NCI-H187 treated with DMSO at 0.1 percent for 48 hours (cell line): Measurements from ENCODE around the gene TSGA10IP.

ENCODE experiments used
- DNase-seq: peaks from one replicate; lab custom pipeline; 2025; lab: John Stamatoyannopoulos, UW

The TSGA10IP gene

DNA sequence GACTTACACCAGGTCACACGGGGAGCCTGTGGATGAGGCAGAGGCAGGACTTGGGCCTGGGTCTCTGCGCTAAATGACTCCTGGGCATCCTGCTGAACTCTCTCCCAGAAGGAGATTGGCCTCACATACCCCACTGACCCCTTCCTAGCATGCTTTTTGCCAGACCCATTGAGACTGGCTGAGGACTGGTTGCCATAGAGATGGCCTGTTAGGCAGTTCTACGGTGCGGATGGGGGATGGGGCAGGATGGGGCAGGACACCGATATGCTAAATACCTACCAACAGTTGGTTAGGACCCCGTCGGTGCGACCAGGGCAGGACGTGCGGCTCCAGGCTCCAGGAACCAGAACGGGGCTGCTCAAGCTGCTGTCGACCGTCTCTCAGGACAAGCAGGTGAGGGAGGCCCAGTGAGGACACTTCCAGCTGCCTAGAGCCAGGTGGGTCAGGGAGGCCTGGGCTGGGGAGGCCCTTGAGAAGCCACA lies at the start of gene TSGA10IP:
Gene TSGA10IP, plus strand, starts transcription at position 51 of the 482 bp plus-strand sequence. Its CDS starts 196 bp downstream, at position 247.
- DNase-seq: no peak

GRCh38 chr11:65895482-65895981 lies 49.7 kb upstream of the TSGA10IP start:
- no peak for DNase-seq

GRCh38 chr11:65896034-65896999 lies 49.0 kb upstream of the TSGA10IP start:
- DNase-seq: no peak

DNA sequence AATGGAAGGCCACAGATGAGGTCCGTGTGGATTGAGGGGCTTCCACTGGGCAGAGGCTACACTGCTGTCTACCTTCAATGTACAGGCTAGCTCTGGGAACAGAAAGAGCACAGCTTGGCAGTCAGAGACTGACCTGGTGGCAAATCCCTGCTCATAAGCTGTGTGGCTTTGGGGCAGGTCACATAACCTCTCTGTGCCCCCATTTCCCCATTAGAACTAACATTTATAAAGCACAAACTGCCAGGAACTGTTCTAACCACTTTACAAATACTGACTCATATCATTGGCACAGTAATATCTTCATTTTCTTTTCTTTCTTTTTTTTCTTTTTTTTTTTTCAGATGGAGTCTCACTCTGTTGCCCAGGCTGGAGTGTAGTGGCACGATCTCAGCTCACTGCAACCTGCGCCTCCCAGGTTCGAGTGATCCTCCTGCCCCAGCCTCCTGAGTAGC lies 48.2 kb upstream of the TSGA10IP start:
- DNase-seq: no peak

GRCh38 chr11:65898656-65899355 lies 46.5 kb upstream of the TSGA10IP start:
- DNase-seq: no peak

DNA sequence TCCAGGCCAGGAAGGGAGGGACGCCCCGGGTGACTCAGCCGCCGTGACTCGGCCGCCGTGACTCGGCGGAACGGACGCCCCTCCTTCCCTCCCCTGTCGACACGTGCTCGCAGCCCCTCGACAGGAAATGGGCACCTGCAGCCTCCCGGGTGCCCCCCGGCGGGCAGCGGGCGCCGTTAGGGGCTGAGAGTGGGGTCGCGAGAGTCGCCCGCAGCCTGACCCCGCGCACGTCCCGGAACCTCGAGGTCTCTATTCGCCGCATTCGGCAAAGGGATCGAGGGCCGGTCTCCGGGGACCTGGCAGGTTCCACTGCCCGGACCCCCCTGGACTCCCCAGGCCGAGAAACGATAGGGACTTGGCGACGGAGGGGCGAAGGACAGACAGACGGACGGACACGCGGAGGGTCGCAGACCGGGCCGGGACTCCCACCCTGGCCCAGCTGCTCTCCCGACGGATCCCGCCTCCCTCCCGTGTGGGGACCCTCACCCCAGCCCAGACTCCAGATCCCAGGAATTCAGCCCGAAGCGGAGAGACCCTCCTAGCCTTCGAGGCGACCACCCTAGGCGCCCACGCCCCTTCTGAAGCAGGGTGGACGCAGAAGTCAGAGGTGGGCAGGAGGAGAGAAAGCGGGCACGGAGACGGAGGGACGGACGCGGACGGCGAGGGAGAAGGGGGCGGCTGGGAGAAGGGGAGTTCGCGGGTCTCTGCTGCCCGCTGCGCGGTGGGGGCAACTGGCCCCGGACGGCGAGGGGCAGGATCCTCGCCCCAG lies 45.7 kb upstream of the TSGA10IP start:
- no peak for DNase-seq

GRCh38 chr11:65900125-65900898 lies 45.0 kb upstream of the TSGA10IP start, which contains the start of gene FOSL1:
TSS of gene FOSL1 (minus strand) at chr11:65900388. CDS start at chr11:65900339, 49 bp downstream.
- DNase-seq: no peak

DNA sequence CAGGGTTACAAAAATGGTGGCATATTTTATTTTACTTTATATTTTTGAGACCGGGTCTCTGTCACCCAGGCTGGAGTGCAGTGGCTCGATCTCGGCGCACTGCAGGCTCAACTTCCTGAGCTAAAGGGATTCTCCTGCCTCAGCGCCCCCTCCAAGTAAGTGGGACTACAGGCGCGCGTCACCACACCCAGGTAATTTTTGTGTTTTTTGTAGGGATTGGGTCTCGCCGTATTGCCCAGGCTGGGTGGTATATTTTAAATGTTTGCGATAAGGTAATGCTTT lies 44.4 kb upstream of the TSGA10IP start:
- no peak for DNase-seq

DNA sequence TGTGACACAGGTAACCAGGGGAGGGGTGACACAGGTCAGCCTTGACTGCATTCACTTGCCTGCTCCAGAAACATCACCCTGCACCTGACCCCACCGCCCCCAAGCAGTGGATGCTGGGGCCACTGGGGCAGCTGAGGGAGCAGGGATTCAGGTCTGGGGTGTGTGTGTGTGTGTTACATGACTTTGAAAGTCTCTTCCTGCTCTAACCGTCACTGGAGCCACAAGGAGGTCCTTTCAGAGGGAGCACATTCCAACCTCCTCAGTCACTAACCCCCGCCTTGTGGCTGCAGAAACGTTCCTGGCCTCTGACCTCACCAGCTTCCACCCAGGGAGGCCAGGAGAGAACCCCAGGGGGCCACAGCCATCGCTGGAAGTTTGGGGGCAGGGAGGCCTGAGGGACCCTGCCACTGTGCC lies 42.2 kb upstream of the TSGA10IP start:
- no peak for DNase-seq

GRCh38 chr11:65903715-65904114 lies 41.6 kb upstream of the TSGA10IP start:
- DNase-seq: no peak

DNA sequence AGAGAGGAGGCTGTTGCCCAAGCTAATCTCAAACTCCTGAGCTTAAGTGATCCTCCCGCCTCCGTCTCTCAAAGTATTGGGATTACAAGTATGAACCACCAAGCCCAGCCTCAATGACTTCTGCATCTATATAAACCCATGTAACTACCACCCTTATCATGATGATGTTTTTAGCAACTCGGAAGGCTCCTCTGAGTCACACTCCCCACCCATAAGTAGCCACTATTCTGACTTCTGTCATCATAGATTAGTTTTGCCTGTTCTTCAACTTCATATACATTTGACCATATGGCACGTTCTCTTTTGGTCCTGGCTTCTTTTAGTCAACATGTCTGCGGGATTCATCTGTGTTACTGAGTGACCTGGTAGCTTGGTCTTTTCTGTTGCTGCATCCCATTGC lies 38.7 kb upstream of the TSGA10IP start:
- no peak for DNase-seq

DNA sequence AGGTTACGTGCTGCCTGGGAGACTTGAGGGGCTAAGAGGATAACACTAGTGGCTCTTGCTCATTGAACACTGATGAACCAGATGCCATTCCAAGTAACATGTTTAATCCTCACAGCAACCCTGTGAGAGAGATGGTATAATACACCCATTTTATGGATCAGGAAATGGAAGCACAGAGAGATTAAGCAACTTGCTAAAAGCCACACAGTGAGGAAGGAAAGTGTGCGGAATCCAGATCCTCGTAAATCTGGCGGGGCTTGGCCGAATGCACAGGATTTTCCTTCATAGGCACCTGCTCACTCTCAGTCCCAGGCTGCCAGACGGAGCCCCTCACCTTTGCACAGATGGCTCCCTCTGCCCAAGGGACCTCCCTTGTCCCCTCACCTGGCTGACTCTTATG lies 37.4 kb upstream of the TSGA10IP start:
- DNase-seq: no peak

- DNase-seq: no peak
Measured at GRCh38 chr11:65911682-65912568, 33.4 kb upstream of the TSGA10IP start.

- no peak for DNase-seq
Measured at GRCh38 chr11:65912845-65913244, 32.4 kb upstream of the TSGA10IP start.

DNA sequence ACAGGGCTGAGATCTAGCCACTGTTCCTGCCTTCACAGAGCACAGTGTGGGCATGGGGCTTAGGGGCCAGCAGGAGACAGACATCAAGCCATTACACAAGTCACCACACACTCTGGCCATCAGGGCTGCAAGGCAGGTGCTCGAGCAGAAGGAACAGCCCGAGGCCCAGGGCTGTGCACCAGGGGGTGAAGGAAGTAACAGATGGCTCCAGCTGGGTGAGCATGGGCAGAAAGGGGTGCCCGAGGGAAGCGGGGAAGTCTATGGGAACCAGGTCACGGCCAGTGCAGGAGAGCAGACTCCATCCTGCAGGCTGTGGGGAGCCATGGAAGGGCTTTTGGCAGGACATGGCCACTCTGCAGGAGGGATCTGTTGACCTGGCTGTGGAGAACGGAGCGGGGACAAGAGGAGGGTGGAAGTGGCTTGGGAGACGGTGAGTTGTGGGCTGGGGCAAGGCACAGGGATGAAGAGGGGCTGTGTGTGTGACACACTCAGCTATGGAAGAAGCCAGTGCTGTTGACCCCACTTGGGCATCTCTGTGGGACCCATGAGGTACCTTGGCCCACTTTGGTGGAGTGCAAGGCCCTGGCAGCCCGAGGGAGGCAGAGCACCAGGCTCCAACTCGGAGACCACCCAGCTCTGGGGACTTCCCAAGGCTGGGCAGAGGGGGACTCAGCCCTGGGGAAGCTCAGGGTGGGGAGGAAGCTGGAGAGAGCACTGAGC lies 30.0 kb upstream of the TSGA10IP start:
- no peak for DNase-seq

- no peak for DNase-seq
Measured at GRCh38 chr11:65915821-65916251, 29.4 kb upstream of the TSGA10IP start.

DNA sequence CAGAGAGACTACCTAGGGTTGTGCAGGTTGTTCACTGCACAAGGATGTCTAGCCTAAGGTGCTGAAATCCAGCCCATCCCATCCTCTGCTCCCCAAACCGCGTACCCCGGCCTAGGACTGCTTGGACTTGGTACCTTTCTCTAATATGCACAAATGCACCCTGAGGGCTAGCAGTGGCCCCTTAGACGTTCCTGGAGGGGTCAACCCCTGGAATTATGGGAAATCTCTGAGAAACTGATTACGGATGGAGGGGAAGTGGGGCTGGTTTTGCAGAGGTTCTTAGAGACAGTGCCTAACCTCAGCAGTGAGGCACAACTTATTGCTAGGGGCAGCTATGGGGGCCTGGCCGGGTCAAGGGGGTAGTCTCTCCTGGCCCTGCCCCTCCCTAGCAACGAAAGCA lies 28.9 kb upstream of the TSGA10IP start:
- DNase-seq: no peak

GRCh38 chr11:65917077-65917433 lies 28.2 kb upstream of the TSGA10IP start:
- DNase-seq: no peak

DNA sequence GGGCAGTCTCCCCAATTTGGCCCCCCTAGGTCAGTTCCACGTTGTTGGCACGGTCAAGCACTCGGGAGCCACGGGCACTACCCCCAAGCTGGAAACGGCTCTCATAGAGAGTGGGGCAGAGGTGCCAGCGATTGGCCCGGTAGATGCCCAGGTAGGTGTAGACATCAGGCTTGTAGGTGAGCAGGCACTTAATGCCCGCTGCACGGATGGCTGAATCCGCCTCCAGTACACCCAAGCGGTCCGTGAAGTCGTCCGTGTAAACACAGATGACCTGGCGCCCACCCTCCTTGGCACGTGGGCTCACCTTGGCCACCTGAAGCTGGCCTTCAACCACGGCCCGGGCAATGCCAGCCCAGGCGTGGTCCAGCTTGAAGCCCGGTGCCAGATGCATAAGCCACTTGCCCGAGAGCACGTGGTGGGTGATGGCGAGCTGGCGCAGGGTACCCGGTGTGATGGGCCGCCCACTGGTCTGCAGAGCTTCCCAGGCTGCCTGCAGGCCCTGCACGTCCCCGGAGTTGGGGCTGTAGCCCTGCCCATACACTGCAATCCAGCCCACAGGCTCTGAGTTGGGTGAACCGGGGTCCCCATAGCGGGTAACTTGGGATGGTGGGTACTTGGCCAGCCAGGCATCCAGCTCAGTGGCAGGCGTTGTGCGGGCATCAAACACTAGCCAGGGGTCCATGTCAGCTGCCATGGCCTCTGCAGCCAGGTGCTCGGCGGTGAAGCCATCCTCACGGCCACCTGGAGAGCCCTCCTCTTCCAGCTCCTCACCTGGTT lies 27.7 kb upstream of the TSGA10IP start:
- no peak for DNase-seq
